Glomerular visceral epithelial cell (primary cell): ENCODE results near the gene WDR93.

ENCODE experiments used
- DNase-seq: peaks from one replicate; pipeline ENCODE4 v3.0.0-alpha.2; 2016; ENCODE audit errors: extremely low spot score

WDR93 gene

GRCh38 chr15:89790206-89790605 lies 99.6 kb downstream of the WDR93 start:
- DNase-seq = no peak

DNA sequence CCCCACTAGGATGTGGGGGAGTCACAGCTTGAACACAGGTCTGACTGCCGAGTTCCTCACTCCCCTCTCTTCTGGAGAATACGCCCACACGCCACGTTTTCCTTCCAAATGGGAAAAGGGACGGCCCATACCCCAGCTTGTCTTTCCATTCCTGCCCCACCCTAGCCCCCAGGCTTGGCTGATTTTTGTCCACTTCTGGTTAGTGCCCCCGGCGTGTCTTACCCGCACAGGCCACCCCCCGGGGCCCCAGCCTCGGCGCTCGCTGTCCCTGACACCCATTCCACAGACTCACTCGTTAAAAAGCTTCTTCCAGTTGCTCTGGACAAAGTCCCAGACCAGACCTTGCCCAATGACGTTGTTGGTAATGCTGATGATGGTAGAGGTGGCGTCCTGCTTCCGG lies 100.0 kb downstream of the WDR93 start:
- no peak for DNase-seq

- no peak for DNase-seq
Observed at GRCh38 chr15:89792106-89792805, 101.6 kb downstream of the WDR93 start.
